GM19324 (cell line): ENCODE results near the gene ATXN1.
"Not testable (repeated sequence)": the region's sequence is repeated elsewhere in the genome, so short reads cannot be mapped to it uniquely, and the experiment has no call there.

ENCODE experiments used
- ATAC-seq: cut with Tn5 transposase; IDR thresholded peaks from one replicate; pipeline ENCODE4 v1.9.1; 2021; ENCODE audit warnings: mild to moderate bottlenecking, moderate library complexity; ENCODE audit not compliant: unreplicated experiment, low FRiP score

The ATXN1 gene

GRCh38 chr6:16406538-16406937 is 354.7 kb downstream of the ATXN1 start:
- ATAC-seq, result not testable (repeated sequence)

- no peak for ATAC-seq
Measured at GRCh38 chr6:16405375-16405774, 355.9 kb downstream of the ATXN1 start.

GRCh38 chr6:16404456-16404855 is 356.8 kb downstream of the ATXN1 start:
- no peak for ATAC-seq

GRCh38 chr6:16403831-16404230 is 357.4 kb downstream of the ATXN1 start:
- no peak for ATAC-seq

GRCh38 chr6:16402581-16402900 is 358.7 kb downstream of the ATXN1 start:
- ATAC-seq, result no peak

- ATAC-seq, result no peak
Measured at GRCh38 chr6:16400248-16400760, 361.0 kb downstream of the ATXN1 start.

GRCh38 chr6:16399695-16400094 is 361.6 kb downstream of the ATXN1 start:
- ATAC-seq, result no peak

GRCh38 chr6:16399158-16399557 is 362.1 kb downstream of the ATXN1 start:
- no peak for ATAC-seq

- no peak for ATAC-seq
Measured at GRCh38 chr6:16398587-16398986, 362.7 kb downstream of the ATXN1 start.

GRCh38 chr6:16397623-16398022 is 363.6 kb downstream of the ATXN1 start:
- ATAC-seq, result no peak

GRCh38 chr6:16396497-16397319 is 364.6 kb downstream of the ATXN1 start:
- no peak for ATAC-seq

- no peak for ATAC-seq
Measured at GRCh38 chr6:16394632-16395031, 366.6 kb downstream of the ATXN1 start.

GRCh38 chr6:16393326-16393725 is 367.9 kb downstream of the ATXN1 start:
- no peak for ATAC-seq

GRCh38 chr6:16392010-16392409 is 369.2 kb downstream of the ATXN1 start:
- ATAC-seq, result no peak

- ATAC-seq, result no peak
Measured at GRCh38 chr6:16391451-16391912, 369.8 kb downstream of the ATXN1 start.

GRCh38 chr6:16390909-16391450 is 370.3 kb downstream of the ATXN1 start:
- not testable (repeated sequence) for ATAC-seq

- ATAC-seq, result no peak
Measured at GRCh38 chr6:16389642-16390041, 371.6 kb downstream of the ATXN1 start.

- ATAC-seq, result no peak
Measured at GRCh38 chr6:16388488-16388887, 372.8 kb downstream of the ATXN1 start.

- no peak for ATAC-seq
Measured at GRCh38 chr6:16386057-16386456, 375.2 kb downstream of the ATXN1 start.

- ATAC-seq, result no peak
Measured at GRCh38 chr6:16383607-16384206, 377.6 kb downstream of the ATXN1 start.

- not testable (repeated sequence) for ATAC-seq
Measured at GRCh38 chr6:16381968-16382367, 379.3 kb downstream of the ATXN1 start.
